ENCODE results near the gene FOXP4. TPM values are rescaled to one million over a fixed set of nuclear protein-coding genes. Genes with fewer than 3 reads are reported as not detected.

Gene FOXP4
- total RNA-seq, 3 donors from 2014 or later: 5.1 to 11.0 (median 5.6) TPM

- intact Hi-C loops (cut with DNase I; ENCODE audit: low total_unique reads): no loop called here
- TF ChIP-seq POLR2A (IDR thresholded peaks at IDR 0.05): no peak
- no peak for TF ChIP-seq POLR2AphosphoS5 (IDR thresholded peaks at IDR 0.05)
- TF ChIP-seq CTCF (IDR thresholded peaks at IDR 0.05): no peak
- no peak overlapping the region for H3K4me3 ChIP-seq
- H3K27me3 ChIP-seq: peaks cover 0 to 4% of the 10 kb centered on the region in 2 donors
- H3K36me3 ChIP-seq: no peaks in the 10 kb centered on the region
- H3K9me3 ChIP-seq: no peaks in the 10 kb centered on the region
- H3K4me1 ChIP-seq: no peaks in the 10 kb centered on the region
- DNase-seq (ENCODE audit: low spot score in 2 of 2): peak in 1 of 2 donors; percentile 57
- peak overlapping the region; percentile 83 to 87 for H3K27ac ChIP-seq
Measured at GRCh38 chr6:41640426-41640825, 94.2 kb downstream of the FOXP4 start.

GRCh38 chr6:41641352-41641925 lies 95.3 kb downstream of the FOXP4 start:
- no peaks in the 10 kb centered on the region for H3K9me3 ChIP-seq
- TF ChIP-seq POLR2A (IDR thresholded peaks at IDR 0.05) (no peak), CTCF (IDR thresholded peaks at IDR 0.05) (no peak), POLR2AphosphoS5 (IDR thresholded peaks at IDR 0.05) (no peak)
- H3K4me3 ChIP-seq: no peak overlapping the region
- H3K27ac ChIP-seq: no peak overlapping the region
- no peak for DNase-seq (ENCODE audit: low spot score in 2 of 2)
- H3K4me1 ChIP-seq: no peaks in the 10 kb centered on the region
- no peaks in the 10 kb centered on the region for H3K36me3 ChIP-seq
- intact Hi-C loops (cut with DNase I; ENCODE audit: low total_unique reads): no loop called here
- peaks cover 0 to 4% of the 10 kb centered on the region in 2 donors for H3K27me3 ChIP-seq

- Histone ChIP-seq H3K27me3 (peaks cover 0 to 3% of the 10 kb centered on the region in 2 donors), H3K4me1 (no peaks in the 10 kb centered on the region), H3K9me3 (no peaks in the 10 kb centered on the region), H3K4me3 (no peak overlapping the region), H3K27ac (no peak overlapping the region), H3K36me3 (no peaks in the 10 kb centered on the region)
- DNase-seq (ENCODE audit: low spot score in 2 of 2): no peak
- TF ChIP-seq POLR2A (IDR thresholded peaks at IDR 0.05): no peak
- TF ChIP-seq POLR2AphosphoS5 (IDR thresholded peaks at IDR 0.05): no peak
- TF ChIP-seq CTCF (IDR thresholded peaks at IDR 0.05): no peak
- intact Hi-C loops (cut with DNase I; ENCODE audit: low total_unique reads): no loop called here
Measured at GRCh38 chr6:41642090-41642959, 96.1 kb downstream of the FOXP4 start.

- Histone ChIP-seq H3K4me3 (no peak overlapping the region), H3K36me3 (no peaks in the 10 kb centered on the region), H3K9me3 (no peaks in the 10 kb centered on the region), H3K27ac (no peak overlapping the region), H3K27me3 (no peaks in the 10 kb centered on the region), H3K4me1 (no peaks in the 10 kb centered on the region)
- TF ChIP-seq CTCF (IDR thresholded peaks at IDR 0.05) (no peak), POLR2A (IDR thresholded peaks at IDR 0.05) (no peak), POLR2AphosphoS5 (IDR thresholded peaks at IDR 0.05) (no peak)
- DNase-seq (ENCODE audit: low spot score in 2 of 2): no peak
- intact Hi-C loops (cut with DNase I; ENCODE audit: low total_unique reads): no loop called here
Measured at GRCh38 chr6:41642960-41643898, 97.0 kb downstream of the FOXP4 start.

All from breast epithelium (tissue), 4 donors.